Liver (tissue), 9 donors: ENCODE measurements around the gene ADGRG1. TPM values are rescaled to one million over a fixed set of nuclear protein-coding genes. Genes with fewer than 3 reads are reported as not detected.

Experiments used
- DNase-seq: peaks from one replicate; pipeline ENCODE4 v3.0.0-alpha.2; 2017; ENCODE audit warnings: low spot score
- H3K27ac ChIP-seq, 2 donors: one replicate each; pipeline ENCODE4 v1.7.0; 2013; ENCODE audit warnings: inconsistent platforms in 2 of 2, low read length in 2 of 2, control low read depth in 1 of 2, low read depth in 1 of 2, mild to moderate bottlenecking in 1 of 2
- H3K27me3 ChIP-seq, 4 donors: one replicate each; pipeline versions ENCODE4 v1.6.1 to v1.7.0; 2013; ENCODE audit warnings: low read length in 3 of 4, inconsistent platforms in 1 of 4, mild to moderate bottlenecking in 1 of 4, moderate library complexity in 1 of 4; ENCODE audit not compliant: control insufficient read depth in 4 of 4, insufficient read depth in 4 of 4
- H3K36me3 ChIP-seq, 4 donors: one replicate each; pipeline versions ENCODE4 v1.6.1 to v1.7.0; 2013; ENCODE audit warnings: low read length in 3 of 4, mild to moderate bottlenecking in 3 of 4, low read depth in 1 of 4, moderate library complexity in 1 of 4; ENCODE audit not compliant: control insufficient read depth in 4 of 4, insufficient read depth in 3 of 4
- H3K4me1 ChIP-seq, 4 donors: one replicate each; pipeline versions ENCODE4 v1.6.1 to v1.7.0; 2013; ENCODE audit warnings: low read length in 3 of 4, mild to moderate bottlenecking in 3 of 4, moderate library complexity in 1 of 4; ENCODE audit not compliant: control insufficient read depth in 4 of 4, insufficient read depth in 4 of 4
- H3K4me3 ChIP-seq, 3 donors: one replicate each; pipeline versions ENCODE4 v1.6.1 to v1.7.0; 2013; ENCODE audit warnings: low read length in 3 of 3, control low read depth in 1 of 3, low read depth in 1 of 3, mild to moderate bottlenecking in 1 of 3
- H3K9ac ChIP-seq, 2 donors: one replicate each; pipeline ENCODE4 v1.7.0; 2013; ENCODE audit warnings: low read length in 2 of 2, mild to moderate bottlenecking in 2 of 2, moderate library complexity in 2 of 2, control low read depth in 1 of 2, low read depth in 1 of 2
- H3K9me3 ChIP-seq, 4 donors: one replicate each; pipeline versions ENCODE4 v1.6.1 to v1.7.0; 2013; ENCODE audit warnings: low read length in 3 of 4; ENCODE audit not compliant: control insufficient read depth in 4 of 4
- EGR1 ChIP-seq, 2 donors: IDR thresholded peaks; 2 replicates each; pipeline ENCODE4 v1.6.1; 2016 to 2018; ENCODE audit warnings: antibody characterized with exemption in 2 of 2, low read depth in 2 of 2
- FOXA1 ChIP-seq: IDR thresholded peaks from 2 replicates; pipeline ENCODE4 v1.6.1; 2016; ENCODE audit warnings: antibody characterized with exemption
- FOXA2 ChIP-seq: IDR thresholded peaks from 2 replicates; pipeline ENCODE4 v1.6.1; 2016; ENCODE audit warnings: antibody characterized with exemption
- GABPA ChIP-seq, 2 donors: IDR thresholded peaks in 1 of 2; conservative IDR thresholded peaks in 1 of 2; 2 replicates each; pipeline ENCODE4 v1.6.1; 2016; ENCODE audit warnings: antibody characterized with exemption in 2 of 2, mild to moderate bottlenecking in 1 of 2, moderate library complexity in 1 of 2
- HNF4A ChIP-seq, 2 donors: conservative IDR thresholded peaks; 2 replicates each; pipeline ENCODE4 v1.6.1; 2016; ENCODE audit warnings: antibody characterized with exemption in 2 of 2, mild to moderate bottlenecking in 2 of 2
- HNF4G ChIP-seq: IDR thresholded peaks from 2 replicates; pipeline ENCODE4 v1.6.1; 2016; ENCODE audit warnings: antibody characterized with exemption
- JUND ChIP-seq, 2 donors: IDR thresholded peaks; 2 replicates each; pipeline ENCODE4 v1.6.1; 2016; ENCODE audit warnings: antibody characterized with exemption in 2 of 2
- NR2F2 ChIP-seq: IDR thresholded peaks from 2 replicates; pipeline ENCODE4 v1.6.1; 2016; ENCODE audit warnings: antibody characterized with exemption
- RAD21 ChIP-seq, 2 donors: IDR thresholded peaks; 2 replicates each; pipeline ENCODE4 v1.6.1; 2016; ENCODE audit warnings: antibody characterized with exemption in 2 of 2, mild to moderate bottlenecking in 2 of 2
- RXRA ChIP-seq, 2 donors: IDR thresholded peaks; 2 replicates each; pipeline ENCODE4 v1.6.1; 2017 to 2018; ENCODE audit warnings: antibody characterized with exemption in 2 of 2, mild to moderate bottlenecking in 1 of 2
- SP1 ChIP-seq: IDR thresholded peaks from 2 replicates; pipeline ENCODE4 v1.6.1; 2018; ENCODE audit warnings: antibody characterized with exemption, mild to moderate bottlenecking
- TAF1 ChIP-seq: conservative IDR thresholded peaks from 2 replicates; pipeline ENCODE4 v1.6.1; 2016; ENCODE audit warnings: antibody characterized with exemption, mild to moderate bottlenecking
- YY1 ChIP-seq: IDR thresholded peaks from 2 replicates; pipeline ENCODE4 v1.6.1; 2016; ENCODE audit warnings: antibody characterized with exemption, mild to moderate bottlenecking
- WGBS: extraction: QIAGEN DNeasy Blood & Tissue Kit; methylation state at CpG from one replicate; pipeline ENCODE4 v1.1.7; 2013; 5-methylcytosine and 5-hydroxymethylcytosine counted together
- polyA plus RNA-seq, 2 donors: library from polyadenylated mRNA; stranded (reverse) in 1 of 2; unstranded in 1 of 2; fragments of 200-250 nt in 1 of 2; fragments of >200 nt in 1 of 2; fragmentation: Nextera tagmentation in 1 of 2; extraction: Ambion mirVana in 1 of 2; gene quantifications; one replicate each; pipeline versions ENCODE4 v1.2.1 to v1.2.3, GENCODE V29; 2013 to 2015
- total RNA-seq, 2 donors: library from RNA; depleted of rRNA; stranded (reverse); fragments of >200 nt; gene quantifications; one replicate each; pipeline ENCODE4 v1.2.3, GENCODE V29; 2014
- TF ChIP-seq, protein P1 (sequence below): IDR thresholded peaks from 2 replicates; pipeline ENCODE4 v1.6.1; 2016; ENCODE audit warnings: antibody characterized with exemption, mild to moderate bottlenecking
- TF ChIP-seq, protein P2 (sequence below): IDR thresholded peaks from 2 replicates; pipeline ENCODE4 v1.6.1; 2016; ENCODE audit warnings: antibody characterized with exemption
- TF ChIP-seq, protein P3 (sequence below): fragments of 150-350 bp; IDR thresholded peaks from 2 replicates; pipeline ENCODE4 v1.5.1; 2017; ENCODE audit warnings: improper control_type of control experiment, low read depth, low read length; ENCODE audit not compliant: missing input control
- TF ChIP-seq, protein P4 (sequence below): IDR thresholded peaks from 2 replicates; pipeline ENCODE4 v1.6.1; 2016; ENCODE audit warnings: antibody characterized with exemption
- TF ChIP-seq, protein P5 (sequence below): IDR thresholded peaks from 2 replicates; pipeline ENCODE4 v1.6.1; 2016; ENCODE audit warnings: antibody characterized with exemption
- donor health status: healthy.
- donor health status: healthy.
- donor health status: healthy.
- donor health status: healthy.
- donor health status: healthy.

ADGRG1 gene
- total and polyA plus RNA-seq, 4 donors: 1.7 to 3.3 (median 2.0) TPM

DNA sequence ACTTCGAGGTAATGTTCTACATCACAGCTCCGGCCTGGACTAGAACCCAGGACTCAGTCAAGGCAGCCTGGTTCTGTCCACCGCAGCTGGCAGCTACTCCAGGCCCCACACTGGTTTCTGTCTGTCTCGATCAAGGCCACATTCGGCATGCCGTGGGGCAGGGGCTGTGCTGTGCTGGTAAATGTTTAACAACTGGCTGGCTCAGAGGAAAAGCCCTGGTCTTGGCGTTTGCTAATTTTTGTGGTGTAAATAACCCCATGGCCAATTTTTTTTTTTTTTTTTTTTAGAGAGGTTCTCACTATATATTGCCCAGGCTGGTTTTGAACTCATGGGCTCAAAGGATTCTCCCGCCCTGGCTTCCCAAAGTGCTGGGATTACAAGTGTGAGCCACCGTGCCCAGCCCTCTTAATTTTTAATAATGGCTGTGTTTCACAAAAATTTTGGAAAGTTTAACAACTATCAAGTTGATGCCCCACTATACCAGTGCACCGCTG lies 65.8 kb downstream of the ADGRG1 start:
- Histone ChIP-seq H3K36me3 (no peaks in the 10 kb centered on the region), H3K9me3 (no peaks in the 10 kb centered on the region), H3K9ac (no peak overlapping the region), H3K27me3 (no peaks in the 10 kb centered on the region), H3K4me1 (peaks cover 2 to 31% (median 17%) of the 10 kb centered on the region in 4 donors), H3K27ac (peak overlapping the region; percentile 45 to 72), H3K4me3 (no peak overlapping the region)
- WGBS: 25% methylated on average over 10 of the region's 10 CpGs
- TF ChIP-seq, protein P1, sequence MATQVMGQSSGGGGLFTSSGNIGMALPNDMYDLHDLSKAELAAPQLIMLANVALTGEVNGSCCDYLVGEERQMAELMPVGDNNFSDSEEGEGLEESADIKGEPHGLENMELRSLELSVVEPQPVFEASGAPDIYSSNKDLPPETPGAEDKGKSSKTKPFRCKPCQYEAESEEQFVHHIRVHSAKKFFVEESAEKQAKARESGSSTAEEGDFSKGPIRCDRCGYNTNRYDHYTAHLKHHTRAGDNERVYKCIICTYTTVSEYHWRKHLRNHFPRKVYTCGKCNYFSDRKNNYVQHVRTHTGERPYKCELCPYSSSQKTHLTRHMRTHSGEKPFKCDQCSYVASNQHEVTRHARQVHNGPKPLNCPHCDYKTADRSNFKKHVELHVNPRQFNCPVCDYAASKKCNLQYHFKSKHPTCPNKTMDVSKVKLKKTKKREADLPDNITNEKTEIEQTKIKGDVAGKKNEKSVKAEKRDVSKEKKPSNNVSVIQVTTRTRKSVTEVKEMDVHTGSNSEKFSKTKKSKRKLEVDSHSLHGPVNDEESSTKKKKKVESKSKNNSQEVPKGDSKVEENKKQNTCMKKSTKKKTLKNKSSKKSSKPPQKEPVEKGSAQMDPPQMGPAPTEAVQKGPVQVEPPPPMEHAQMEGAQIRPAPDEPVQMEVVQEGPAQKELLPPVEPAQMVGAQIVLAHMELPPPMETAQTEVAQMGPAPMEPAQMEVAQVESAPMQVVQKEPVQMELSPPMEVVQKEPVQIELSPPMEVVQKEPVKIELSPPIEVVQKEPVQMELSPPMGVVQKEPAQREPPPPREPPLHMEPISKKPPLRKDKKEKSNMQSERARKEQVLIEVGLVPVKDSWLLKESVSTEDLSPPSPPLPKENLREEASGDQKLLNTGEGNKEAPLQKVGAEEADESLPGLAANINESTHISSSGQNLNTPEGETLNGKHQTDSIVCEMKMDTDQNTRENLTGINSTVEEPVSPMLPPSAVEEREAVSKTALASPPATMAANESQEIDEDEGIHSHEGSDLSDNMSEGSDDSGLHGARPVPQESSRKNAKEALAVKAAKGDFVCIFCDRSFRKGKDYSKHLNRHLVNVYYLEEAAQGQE: peak; percentile 65
- TF ChIP-seq NR2F2 (no peak), EGR1 (IDR thresholded peaks at IDR 0.05; ENCODE audit: low read depth in 2 of 2) (peak in 1 of 2 donors; percentile 32), HNF4A (conservative IDR thresholded peaks at IDR 0.05) (peak; percentile 31 to 63), HNF4G (no peak), SP1 (peak; percentile 89), YY1 (peak; percentile 70), RAD21 (IDR thresholded peaks at IDR 0.05) (peak; percentile 17 to 46), TAF1 (peak; percentile 71), FOXA1 (peak; percentile 58), RXRA (IDR thresholded peaks at IDR 0.05) (peak; percentile 41 to 66), JUND (IDR thresholded peaks at IDR 0.05) (peak in 1 of 2 donors; percentile 15), FOXA2 (peak; percentile 53), GABPA (IDR thresholded peaks at IDR 0.05 in 1 of 2, conservative IDR thresholded peaks at IDR 0.05 in 1 of 2) (no peak)
- TF ChIP-seq, protein P2, sequence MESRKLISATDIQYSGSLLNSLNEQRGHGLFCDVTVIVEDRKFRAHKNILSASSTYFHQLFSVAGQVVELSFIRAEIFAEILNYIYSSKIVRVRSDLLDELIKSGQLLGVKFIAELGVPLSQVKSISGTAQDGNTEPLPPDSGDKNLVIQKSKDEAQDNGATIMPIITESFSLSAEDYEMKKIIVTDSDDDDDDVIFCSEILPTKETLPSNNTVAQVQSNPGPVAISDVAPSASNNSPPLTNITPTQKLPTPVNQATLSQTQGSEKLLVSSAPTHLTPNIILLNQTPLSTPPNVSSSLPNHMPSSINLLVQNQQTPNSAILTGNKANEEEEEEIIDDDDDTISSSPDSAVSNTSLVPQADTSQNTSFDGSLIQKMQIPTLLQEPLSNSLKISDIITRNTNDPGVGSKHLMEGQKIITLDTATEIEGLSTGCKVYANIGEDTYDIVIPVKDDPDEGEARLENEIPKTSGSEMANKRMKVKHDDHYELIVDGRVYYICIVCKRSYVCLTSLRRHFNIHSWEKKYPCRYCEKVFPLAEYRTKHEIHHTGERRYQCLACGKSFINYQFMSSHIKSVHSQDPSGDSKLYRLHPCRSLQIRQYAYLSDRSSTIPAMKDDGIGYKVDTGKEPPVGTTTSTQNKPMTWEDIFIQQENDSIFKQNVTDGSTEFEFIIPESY: no peak
- TF ChIP-seq, protein P3, sequence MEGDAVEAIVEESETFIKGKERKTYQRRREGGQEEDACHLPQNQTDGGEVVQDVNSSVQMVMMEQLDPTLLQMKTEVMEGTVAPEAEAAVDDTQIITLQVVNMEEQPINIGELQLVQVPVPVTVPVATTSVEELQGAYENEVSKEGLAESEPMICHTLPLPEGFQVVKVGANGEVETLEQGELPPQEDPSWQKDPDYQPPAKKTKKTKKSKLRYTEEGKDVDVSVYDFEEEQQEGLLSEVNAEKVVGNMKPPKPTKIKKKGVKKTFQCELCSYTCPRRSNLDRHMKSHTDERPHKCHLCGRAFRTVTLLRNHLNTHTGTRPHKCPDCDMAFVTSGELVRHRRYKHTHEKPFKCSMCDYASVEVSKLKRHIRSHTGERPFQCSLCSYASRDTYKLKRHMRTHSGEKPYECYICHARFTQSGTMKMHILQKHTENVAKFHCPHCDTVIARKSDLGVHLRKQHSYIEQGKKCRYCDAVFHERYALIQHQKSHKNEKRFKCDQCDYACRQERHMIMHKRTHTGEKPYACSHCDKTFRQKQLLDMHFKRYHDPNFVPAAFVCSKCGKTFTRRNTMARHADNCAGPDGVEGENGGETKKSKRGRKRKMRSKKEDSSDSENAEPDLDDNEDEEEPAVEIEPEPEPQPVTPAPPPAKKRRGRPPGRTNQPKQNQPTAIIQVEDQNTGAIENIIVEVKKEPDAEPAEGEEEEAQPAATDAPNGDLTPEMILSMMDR: no peak
- TF ChIP-seq, protein P4, sequence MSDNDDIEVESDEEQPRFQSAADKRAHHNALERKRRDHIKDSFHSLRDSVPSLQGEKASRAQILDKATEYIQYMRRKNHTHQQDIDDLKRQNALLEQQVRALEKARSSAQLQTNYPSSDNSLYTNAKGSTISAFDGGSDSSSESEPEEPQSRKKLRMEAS: peak; percentile 78
- TF ChIP-seq, protein P5, sequence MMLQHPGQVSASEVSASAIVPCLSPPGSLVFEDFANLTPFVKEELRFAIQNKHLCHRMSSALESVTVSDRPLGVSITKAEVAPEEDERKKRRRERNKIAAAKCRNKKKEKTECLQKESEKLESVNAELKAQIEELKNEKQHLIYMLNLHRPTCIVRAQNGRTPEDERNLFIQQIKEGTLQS: no peak
- peak; percentile 66 for DNase-seq
